ENCODE results near the gene HAUS8. TPM values are rescaled to one million over a fixed set of nuclear protein-coding genes. Genes with fewer than 3 reads are reported as not detected.

HAUS8 gene
- total and polyA plus RNA-seq, 2 of the 8 experiments (the other 6 are each of a cell fraction or from before 2014, with no cell fraction given), result 18.4 to 23.2 TPM

DNA sequence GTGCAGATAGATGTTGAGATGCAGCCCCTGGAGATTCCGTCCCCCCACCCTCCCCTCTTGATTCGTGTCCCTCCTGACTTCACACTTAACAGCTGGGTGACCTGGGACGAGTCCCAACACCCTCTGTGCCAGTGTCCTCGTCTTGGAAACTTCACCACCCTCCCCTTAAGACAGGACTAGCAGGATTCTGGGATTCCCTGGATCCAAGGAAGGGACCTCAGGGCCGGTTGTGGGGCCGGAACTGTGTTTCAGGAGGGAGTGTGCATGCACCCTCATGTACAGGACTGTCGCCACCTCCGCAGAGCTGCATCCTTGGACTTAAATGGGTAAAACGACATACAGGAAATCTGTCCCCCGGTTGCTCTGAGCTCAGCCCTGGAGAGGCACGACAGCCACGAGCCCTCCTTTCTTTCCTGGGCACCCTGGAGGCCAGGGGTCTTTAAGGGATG is 1.3 kb upstream of the HAUS8 start:
- Histone ChIP-seq H3K18ac (ENCODE audit: extremely low read depth, low read length) (no peak overlapping the region; the same call in 1 of the 2 replicates), H4K91ac (replicated peaks; ENCODE audit: insufficient read length, low read length) (no peak overlapping the region), H3K9me3 (ENCODE audit: insufficient read depth in 2 of 2, low read depth in 1 of 2, low read length in 1 of 2) (no peaks in the 10 kb centered on the region), H2BK120ac (replicated peaks; ENCODE audit: low read depth, low read length) (no peak overlapping the region), H3K36me3 (ENCODE audit: control insufficient read depth in 2 of 4, insufficient read depth in 4 of 4, low read length in 3 of 4) (peaks cover 0 to 7% (median 0%) of the 10 kb centered on the region in 4 experiments; a peak in 1 of 8 replicates), H2BK15ac (ENCODE audit: low read length) (no peak overlapping the region), H3K4me3 (ENCODE audit: extremely low read depth in 1 of 4, insufficient read depth in 2 of 4, low read depth in 3 of 4, low read length in 4 of 4) (peak overlapping the region; percentile 69 to 87 (median 72)), H4K8ac (ENCODE audit: extremely low read depth, insufficient read depth, low read length) (no peak overlapping the region), H2AFZ (ENCODE audit: low read length) (no peak overlapping the region), H3K79me2 (ENCODE audit: control insufficient read depth in 1 of 2, insufficient read depth in 2 of 2, low read length in 2 of 2) (peaks cover 4 to 73% of the 10 kb centered on the region in 2 experiments; a peak in 3 of 4 replicates), H3K23ac (ENCODE audit: insufficient read length) (no peak overlapping the region), H3K9ac (replicated peaks in 1 of 4; ENCODE audit: extremely low read depth in 1 of 4, low read depth in 3 of 4, low read length in 3 of 4) (peak overlapping the region; percentile 34 to 70 (median 57); a peak in 4 of 7 replicates), H3K56ac (replicated peaks; ENCODE audit: insufficient read length, low read depth, low read length) (no peak overlapping the region), H2BK20ac (ENCODE audit: low read length) (no peak overlapping the region), H3K79me1 (ENCODE audit: low read depth, low read length) (peaks cover 31% of the 10 kb centered on the region), H3K4ac (replicated peaks; ENCODE audit: insufficient read length, low read depth, low read length) (no peak overlapping the region), H3K23me2 (ENCODE audit: low read depth, low read length) (peaks cover 17% of the 10 kb centered on the region), H3K27ac (ENCODE audit: low read depth, low read length) (no peak overlapping the region), H2AK5ac (ENCODE audit: low read depth, low read length) (no peak overlapping the region), H2BK12ac (ENCODE audit: low read depth, low read length) (no peak overlapping the region), H3K4me2 (ENCODE audit: insufficient read depth in 1 of 2, low read depth in 2 of 2, low read length in 2 of 2) (peak overlapping the region; percentile 79 to 80), H2BK5ac (ENCODE audit: low read depth, low read length) (0 out of 2 replicates have a peak overlapping the region, but pooled peaks have one; percentile 93), H4K20me1 (replicated peaks in 1 of 2; ENCODE audit: control insufficient read depth in 1 of 2, insufficient read depth in 2 of 2, low read length in 2 of 2) (peaks cover 22 to 28% of the 10 kb centered on the region in 2 experiments), H4K5ac (ENCODE audit: insufficient read length, low read depth, low read length) (no peak overlapping the region), H3K4me1 (replicated peaks in 1 of 4; ENCODE audit: control insufficient read depth in 3 of 4, insufficient read depth in 4 of 4, low read length in 3 of 4) (peaks cover 4 to 13% (median 9%) of the 10 kb centered on the region in 4 experiments), H3K27me3 (replicated peaks in 1 of 4; ENCODE audit: control insufficient read depth in 3 of 4, extremely low read depth in 1 of 4, insufficient read depth in 3 of 4, low read length in 3 of 4) (no peaks in the 10 kb centered on the region), H3K14ac (ENCODE audit: insufficient read length) (no peak overlapping the region)
- WGBS, 2 experiments (ENCODE audit: extremely low coverage in 1 of 2, insufficient coverage in 1 of 2, insufficient read length in 1 of 2, insufficient replicate concordance in 2 of 2, low coverage in 1 of 2, low lambda C conversion rate in 2 of 2, missing lambda C conversion rate in 1 of 2), result 26% methylated on average over 12 of the region's 12 CpGs; no CpG with 5 or more reads in 1 of the 2 experiments
- POLR2A ChIA-PET (ENCODE audit: partially characterized antibody), result interaction anchor here (0.7 to 2.4 kb wide), 8 partner anchors 9 to 228 kb away, joined by 3 to 13 read pairs (median 5); partner anchors contain the start of genes OCEL1 and USE1
- FAIRE-seq (no peak), DNase-seq (ENCODE audit: low read depth in 1 of 2, low spot score in 2 of 2) (no peak)
- TF ChIP-seq, protein P1, sequence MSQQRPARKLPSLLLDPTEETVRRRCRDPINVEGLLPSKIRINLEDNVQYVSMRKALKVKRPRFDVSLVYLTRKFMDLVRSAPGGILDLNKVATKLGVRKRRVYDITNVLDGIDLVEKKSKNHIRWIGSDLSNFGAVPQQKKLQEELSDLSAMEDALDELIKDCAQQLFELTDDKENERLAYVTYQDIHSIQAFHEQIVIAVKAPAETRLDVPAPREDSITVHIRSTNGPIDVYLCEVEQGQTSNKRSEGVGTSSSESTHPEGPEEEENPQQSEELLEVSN (IDR thresholded peaks at IDR 0.05), result no peak
- TF ChIP-seq CBX8 (IDR thresholded peaks at IDR 0.05; ENCODE audit: borderline replicate concordance, low read depth, low read length), result no peak
- TF ChIP-seq HDAC6 (IDR thresholded peaks at IDR 0.05; ENCODE audit: low read depth, low read length), result no peak
- TF ChIP-seq POLR2A (IDR thresholded peaks at IDR 0.05; ENCODE audit: control extremely low read depth in 1 of 2, low read depth in 2 of 2, low read length in 2 of 2), result no peak
- TF ChIP-seq POU5F1 (IDR thresholded peaks at IDR 0.05; ENCODE audit: low read depth, low read length), result no peak
- TF ChIP-seq CREB1 (IDR thresholded peaks at IDR 0.05), result no peak
- CTCF ChIA-PET (ENCODE audit: partially characterized antibody), result interaction anchor here (0.9 to 2.4 kb wide), 6 partner anchors 8 to 216 kb away, joined by 3 to 7 read pairs (median 4); no protein-coding TSS in a partner anchor

Measured in H1 (cell line).